ENCODE results near the gene NEK7.

Gene NEK7

DNA sequence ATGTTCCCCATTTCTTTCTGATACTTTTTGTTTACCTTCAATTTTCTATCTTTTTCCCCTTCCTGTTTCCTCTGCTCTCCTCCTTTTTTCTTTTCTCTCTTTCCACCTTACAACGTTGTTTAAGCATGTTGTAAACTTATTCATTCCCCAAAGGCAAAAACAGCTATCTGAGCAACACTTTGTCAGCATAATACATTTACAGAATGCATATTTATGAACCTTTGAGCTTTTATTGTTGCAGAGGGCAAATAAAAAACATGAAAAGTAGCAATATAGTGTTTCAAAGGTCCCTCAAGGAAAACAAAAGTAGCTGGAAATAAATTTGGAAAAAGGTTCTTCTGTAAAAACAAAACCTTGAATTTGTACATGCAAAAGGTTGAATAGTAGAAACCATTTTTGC is 214.2 kb downstream of the NEK7 start:
- no peak for DNase-seq (ENCODE audit: low read depth, low spot score)
- no peak for TF ChIP-seq CTCF (IDR thresholded peaks at IDR 0.05; ENCODE audit: low read depth, low read length)
- H3K4me3 ChIP-seq (ENCODE audit: low read depth, low read length) = no peak overlapping the region
- in situ Hi-C loops (cut with HindIII; ENCODE audit: low sequenced_read_pairs) = no loop called here

Data from astrocyte of the spinal cord (primary cell).